Natural killer cell (primary cell): ENCODE measurements around the gene PCDHGA7. TPM values are rescaled to one million over a fixed set of nuclear protein-coding genes. Genes with fewer than 3 reads are reported as not detected.
"Not testable (repeated sequence)": the region's sequence is repeated elsewhere in the genome, so short reads cannot be mapped to it uniquely, and the experiment has no call there.

Experiments used
- ATAC-seq, 3 donors: fragments of 150-1000 bp in 2 of 3; fragments of 200-7000 bp in 1 of 3; cut with Tn5 transposase; 1 replicate in 1 of 3; 2 replicates in 2 of 3; pipeline ENCODE4 v1.10.0; 2021; ENCODE audit warnings: mild to moderate bottlenecking in 2 of 3, moderate library complexity in 2 of 3
- DNase-seq, 2 donors: peaks; one replicate each; pipeline versions ENCODE4 v3.0.0 to v3.0.0-alpha.2; 2013 to 2021; ENCODE audit warnings: mixed read lengths in 1 of 2
- H3K27ac ChIP-seq: one replicate; pipeline ENCODE4 v1.5.1; 2013; ENCODE audit warnings: mild to moderate bottlenecking, low read length
- H3K27me3 ChIP-seq: one replicate; pipeline ENCODE4 v1.6.1; 2013; ENCODE audit warnings: low read length; ENCODE audit not compliant: control insufficient read depth, insufficient read depth
- H3K36me3 ChIP-seq: one replicate; pipeline ENCODE4 v1.6.1; 2013; ENCODE audit warnings: low read length; ENCODE audit not compliant: control insufficient read depth, insufficient read depth
- H3K4me1 ChIP-seq: one replicate; pipeline ENCODE4 v1.6.1; 2013; ENCODE audit warnings: low read length; ENCODE audit not compliant: control insufficient read depth, insufficient read depth
- H3K4me3 ChIP-seq: one replicate; pipeline ENCODE4 v1.5.1; 2013; ENCODE audit warnings: low read length
- H3K9me3 ChIP-seq: one replicate; pipeline ENCODE4 v1.6.1; 2013; ENCODE audit warnings: low read length; ENCODE audit not compliant: control insufficient read depth, insufficient read depth
- H3K27ac Mint-ChIP-seq, 2 donors: one replicate each; pipeline ENCODE4 v1.8.0; 2022; ENCODE audit warnings: mild to moderate bottlenecking in 2 of 2, mixed read lengths in 2 of 2, moderate library complexity in 1 of 2
- H3K27me3 Mint-ChIP-seq, 2 donors: one replicate each; pipeline ENCODE4 v1.8.0; 2022; ENCODE audit warnings: low read depth in 2 of 2, mixed read lengths in 2 of 2
- H3K36me3 Mint-ChIP-seq: one replicate; pipeline ENCODE4 v1.8.0; 2022; ENCODE audit warnings: mixed read lengths
- H3K4me1 Mint-ChIP-seq, 2 donors: one replicate each; pipeline ENCODE4 v1.8.0; 2022; ENCODE audit warnings: mixed read lengths in 2 of 2
- H3K4me3 Mint-ChIP-seq: one replicate; pipeline ENCODE4 v1.8.0; 2022; ENCODE audit warnings: mild to moderate bottlenecking, moderate library complexity, mixed read lengths
- H3K9me3 Mint-ChIP-seq, 2 donors: one replicate each; pipeline ENCODE4 v1.8.0; 2022; ENCODE audit warnings: mixed read lengths in 2 of 2
- CTCF ChIP-seq: fragments of 200-600 bp; IDR thresholded peaks from one replicate; pipeline ENCODE4 v1.8.0; 2022; ENCODE audit warnings: antibody characterized with exemption
- WGBS: methylation state at CpG from one replicate; pipeline ENCODE4 v1.1.7; 2013; ENCODE audit warnings: missing lambda C conversion rate; ENCODE audit not compliant: insufficient coverage; 5-methylcytosine and 5-hydroxymethylcytosine counted together
- intact Hi-C: fragments of 100-400 bp; cut with micrococcal nuclease; formaldehyde crosslinking; loops from one replicate; pipeline ENCODE4 v1.14.2; 2022
- total RNA-seq, 4 donors: library from RNA; stranded (reverse); fragments of 120-200 nt in 1 of 4; gene quantifications; one replicate each; pipeline versions ENCODE4 v1.2.3 to v1.2.4, GENCODE V29; 2013 to 2022

PCDHGA7 gene
- total RNA-seq, 3 donors from 2014 or later (not counting 1 experiment from before 2014, with no cell fraction given): 0.26 to 0.68 TPM; not detected in 1

DNA sequence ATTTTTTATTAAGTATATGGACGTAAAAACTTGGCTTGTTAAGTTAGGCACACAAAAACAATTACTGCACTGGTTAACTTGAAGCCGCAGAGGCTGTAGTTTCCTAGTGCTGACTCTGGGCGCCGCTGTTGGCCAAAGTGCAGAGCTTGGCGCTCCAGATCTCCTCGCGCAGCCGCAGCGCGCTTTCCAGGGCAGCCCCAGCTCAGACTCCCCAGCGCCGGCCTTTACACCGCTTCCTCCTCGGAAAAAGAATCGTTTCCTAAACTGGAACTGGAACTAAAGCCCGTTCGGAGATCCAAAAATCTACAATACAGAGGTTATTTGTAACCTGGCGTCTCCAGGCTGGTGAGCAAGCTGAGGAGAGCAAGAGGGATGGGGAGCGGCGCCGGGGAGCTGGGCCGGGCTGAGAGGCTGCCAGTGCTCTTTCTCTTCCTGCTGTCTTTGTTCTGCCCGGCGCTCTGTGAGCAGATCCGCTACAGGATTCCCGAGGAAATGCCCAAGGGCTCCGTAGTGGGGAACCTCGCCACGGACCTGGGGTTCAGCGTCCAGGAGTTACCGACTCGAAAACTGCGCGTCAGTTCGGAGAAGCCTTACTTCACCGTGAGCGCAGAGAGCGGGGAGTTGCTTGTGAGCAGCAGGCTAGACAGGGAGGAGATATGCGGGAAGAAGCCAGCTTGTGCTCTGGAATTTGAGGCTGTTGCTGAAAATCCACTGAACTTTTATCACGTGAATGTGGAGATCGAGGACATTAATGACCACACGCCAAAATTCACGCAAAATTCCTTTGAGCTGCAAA is 15.4 kb downstream of the PCDHGA7 start, which contains the start of gene PCDHGB5:
PCDHGB5 (plus strand) TSS at position 192 of the 796 bp plus-strand sequence; CDS start at position 373, 181 bp downstream.
- H3K4me1 Mint-ChIP-seq, H3K27ac Mint-ChIP-seq, intact Hi-C loops, H3K36me3 Mint-ChIP-seq, H3K27ac ChIP-seq, H3K36me3 ChIP-seq, H3K9me3 Mint-ChIP-seq, H3K4me1 ChIP-seq: not testable (repeated sequence)
- ATAC-seq (peak; percentile 89 to 99 (median 98)), DNase-seq (peak; percentile 37 to 39)
- peaks cover 46 to 63% of the 10 kb centered on the region in 2 donors for H3K27me3 Mint-ChIP-seq
- 11% methylated on average over 17 of the region's 43 CpGs for WGBS
- H3K4me3 Mint-ChIP-seq: peak within 1 kb of the TSS; percentile 83
- Histone ChIP-seq H3K9me3 (peaks cover 37% of the 10 kb centered on the region), H3K27me3 (peaks cover 59% of the 10 kb centered on the region), H3K4me3 (peak within 1 kb of the TSS; percentile 24)
- peak; percentile 46 for TF ChIP-seq CTCF

DNA sequence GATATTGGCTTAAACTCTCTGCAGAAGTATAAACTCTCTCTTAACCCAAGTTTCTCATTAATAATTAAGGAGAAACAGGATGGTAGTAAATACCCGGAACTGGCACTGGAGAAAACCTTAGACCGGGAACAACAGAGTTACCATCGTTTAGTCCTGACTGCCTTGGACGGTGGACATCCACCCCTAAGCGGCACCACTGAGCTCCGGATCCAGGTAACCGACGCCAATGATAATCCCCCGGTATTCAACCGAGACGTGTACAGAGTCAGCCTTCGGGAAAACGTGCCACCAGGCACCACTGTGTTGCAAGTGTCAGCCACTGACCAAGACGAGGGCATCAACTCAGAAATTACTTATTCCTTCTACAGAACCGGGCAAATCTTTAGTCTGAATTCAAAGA is 16.1 kb downstream of the PCDHGA7 start:
- ATAC-seq: no peak
- H3K4me3 Mint-ChIP-seq: peak overlapping the region; percentile 37
- DNase-seq: no peak
- TF ChIP-seq CTCF: no peak
- intact Hi-C loops: no loop called here
- peaks cover 46 to 61% of the 10 kb centered on the region in 2 donors for H3K27me3 Mint-ChIP-seq
- peaks cover 5 to 11% of the 10 kb centered on the region in 2 donors for H3K4me1 Mint-ChIP-seq
- H3K27ac ChIP-seq: no peak overlapping the region
- H3K27ac Mint-ChIP-seq: no peak overlapping the region
- WGBS: 37% methylated on average over 14 of the region's 15 CpGs
- H3K9me3 ChIP-seq: peaks cover 35% of the 10 kb centered on the region
- no peaks in the 10 kb centered on the region for H3K36me3 Mint-ChIP-seq
- H3K4me1 ChIP-seq: peaks cover 5% of the 10 kb centered on the region
- H3K9me3 Mint-ChIP-seq: peaks cover 0 to 5% of the 10 kb centered on the region in 2 donors
- peaks cover 60% of the 10 kb centered on the region for H3K27me3 ChIP-seq
- no peaks in the 10 kb centered on the region for H3K36me3 ChIP-seq
- no peak overlapping the region for H3K4me3 ChIP-seq

GRCh38 chr5:141399555-141400258 is 17.2 kb downstream of the PCDHGA7 start:
- 42% methylated on average over 61 of the region's 61 CpGs for WGBS
- peaks cover 5% of the 10 kb centered on the region for H3K4me1 ChIP-seq
- Mint-ChIP-seq H3K4me3 (no peak overlapping the region), H3K36me3 (no peaks in the 10 kb centered on the region), H3K9me3 (peaks cover 0 to 2% of the 10 kb centered on the region in 2 donors), H3K4me1 (peaks cover 5 to 11% of the 10 kb centered on the region in 2 donors), H3K27ac (no peak overlapping the region), H3K27me3 (peaks cover 46 to 60% of the 10 kb centered on the region in 2 donors)
- no peak overlapping the region for H3K27ac ChIP-seq
- no peak for TF ChIP-seq CTCF
- H3K9me3 ChIP-seq: peaks cover 28% of the 10 kb centered on the region
- H3K36me3 ChIP-seq: no peaks in the 10 kb centered on the region
- H3K27me3 ChIP-seq: peaks cover 60% of the 10 kb centered on the region
- intact Hi-C loops: no loop called here
- ATAC-seq (no peak), DNase-seq (no peak)
- H3K4me3 ChIP-seq: no peak overlapping the region
